GM23338 (cell line): Measurements from ENCODE around the gene PODN.

Experiments used
- CREB1 ChIP-seq: fragments of 250-450 bp; sonication (Bioruptor Pico); IDR thresholded peaks from 2 replicates; pipeline ENCODE4 v1.5.0; 2020; ENCODE audit warnings: low read depth, mild to moderate bottlenecking, moderate library complexity
- EZH2 ChIP-seq: fragments of 200-600 bp; sonication (generic); IDR thresholded peaks from one replicate; pipeline ENCODE4 v1.8.0; 2017; ENCODE audit warnings: antibody characterized with exemption, mild to moderate bottlenecking, low read depth; ENCODE audit not compliant: unreplicated experiment
- EZH2phosphoT487 ChIP-seq: fragments of 200-600 bp; sonication (generic); IDR thresholded peaks from one replicate; pipeline ENCODE4 v1.8.1; 2018; ENCODE audit warnings: antibody characterized with exemption; ENCODE audit not compliant: unreplicated experiment
- JUNB ChIP-seq: IDR thresholded peaks from one replicate; pipeline ENCODE4 v1.6.1; 2016; ENCODE audit warnings: antibody characterized with exemption; ENCODE audit not compliant: unreplicated experiment
- POLR2AphosphoS5 ChIP-seq: IDR thresholded peaks from 2 replicates; pipeline ENCODE4 v1.6.1; 2016; ENCODE audit warnings: antibody characterized with exemption, low read depth
- STAT1 ChIP-seq: IDR thresholded peaks from one replicate; pipeline ENCODE4 v1.6.1; 2016; ENCODE audit warnings: antibody characterized with exemption; ENCODE audit not compliant: unreplicated experiment
- ZNF114 ChIP-seq: fragments of 250-450 bp; sonication (Bioruptor Pico); IDR thresholded peaks from 2 replicates; pipeline ENCODE4 v1.5.0; 2020; ENCODE audit warnings: mild to moderate bottlenecking, moderate library complexity
- TF ChIP-seq, protein P1 (sequence below), 2 experiments: fragments of 200-600 bp in 1 of 2; sonication (generic) in 1 of 2; conservative IDR thresholded peaks; 2 replicates each; pipeline versions ENCODE4 v1.5.1 to v1.6.1; 2016 to 2017; ENCODE audit warnings: antibody characterized with exemption in 2 of 2, low read depth in 2 of 2, mild to moderate bottlenecking in 2 of 2, moderate library complexity in 1 of 2
- TF ChIP-seq, protein P2 (sequence below): fragments of 250-450 bp; sonication (Bioruptor Pico); IDR thresholded peaks from 2 replicates; pipeline ENCODE4 v1.5.0; 2020; ENCODE audit warnings: mild to moderate bottlenecking, moderate library complexity
- TF ChIP-seq, protein P3 (sequence below): IDR thresholded peaks from one replicate; pipeline ENCODE4 v1.6.1; 2018; ENCODE audit warnings: antibody characterized with exemption; ENCODE audit not compliant: unreplicated experiment

DNA sequence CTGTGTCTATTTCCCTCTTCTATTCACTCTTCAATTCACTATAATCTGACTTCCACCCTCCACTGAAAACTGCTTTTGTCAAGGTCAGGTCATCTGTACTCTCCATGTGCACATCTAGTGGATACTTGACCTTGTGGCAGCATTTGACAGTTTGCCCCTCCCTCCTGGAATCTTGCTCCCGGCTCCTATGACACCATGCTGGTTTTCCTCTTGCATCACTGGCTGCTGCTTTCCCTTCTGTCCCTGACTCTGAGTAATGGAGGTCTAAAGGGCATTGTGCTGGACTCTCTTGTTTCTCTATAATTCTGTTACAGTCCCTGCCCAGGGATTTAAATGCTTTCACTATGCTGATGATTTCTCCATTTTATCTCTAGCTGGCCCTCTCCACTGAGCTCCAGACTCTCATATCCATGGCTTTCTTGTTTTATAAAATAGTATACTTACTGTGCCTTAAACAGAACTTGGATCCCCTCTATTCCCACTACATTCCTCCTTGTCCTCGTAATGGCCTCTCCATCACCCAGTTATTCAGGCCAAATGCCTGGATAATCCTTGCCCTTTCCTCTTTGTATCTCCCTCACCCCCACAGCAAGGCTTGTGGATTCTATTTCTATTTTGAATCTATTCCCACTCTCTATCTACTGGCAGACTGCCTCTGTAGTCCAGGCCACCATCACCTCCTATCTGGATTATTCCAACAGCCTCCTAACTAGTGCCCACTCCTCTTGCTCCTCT is 36.8 kb upstream of the PODN start:
- TF ChIP-seq, protein P1, sequence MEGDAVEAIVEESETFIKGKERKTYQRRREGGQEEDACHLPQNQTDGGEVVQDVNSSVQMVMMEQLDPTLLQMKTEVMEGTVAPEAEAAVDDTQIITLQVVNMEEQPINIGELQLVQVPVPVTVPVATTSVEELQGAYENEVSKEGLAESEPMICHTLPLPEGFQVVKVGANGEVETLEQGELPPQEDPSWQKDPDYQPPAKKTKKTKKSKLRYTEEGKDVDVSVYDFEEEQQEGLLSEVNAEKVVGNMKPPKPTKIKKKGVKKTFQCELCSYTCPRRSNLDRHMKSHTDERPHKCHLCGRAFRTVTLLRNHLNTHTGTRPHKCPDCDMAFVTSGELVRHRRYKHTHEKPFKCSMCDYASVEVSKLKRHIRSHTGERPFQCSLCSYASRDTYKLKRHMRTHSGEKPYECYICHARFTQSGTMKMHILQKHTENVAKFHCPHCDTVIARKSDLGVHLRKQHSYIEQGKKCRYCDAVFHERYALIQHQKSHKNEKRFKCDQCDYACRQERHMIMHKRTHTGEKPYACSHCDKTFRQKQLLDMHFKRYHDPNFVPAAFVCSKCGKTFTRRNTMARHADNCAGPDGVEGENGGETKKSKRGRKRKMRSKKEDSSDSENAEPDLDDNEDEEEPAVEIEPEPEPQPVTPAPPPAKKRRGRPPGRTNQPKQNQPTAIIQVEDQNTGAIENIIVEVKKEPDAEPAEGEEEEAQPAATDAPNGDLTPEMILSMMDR (conservative IDR thresholded peaks at IDR 0.05; ENCODE audit: low read depth in 2 of 2): no peak
- TF ChIP-seq POLR2AphosphoS5 (no peak), EZH2 (no peak), CREB1 (CRISPR knock-in tag) (no peak), ZNF114 (CRISPR knock-in tag) (no peak), EZH2phosphoT487 (no peak), STAT1 (no peak), JUNB (no peak)
- TF ChIP-seq, protein P2, sequence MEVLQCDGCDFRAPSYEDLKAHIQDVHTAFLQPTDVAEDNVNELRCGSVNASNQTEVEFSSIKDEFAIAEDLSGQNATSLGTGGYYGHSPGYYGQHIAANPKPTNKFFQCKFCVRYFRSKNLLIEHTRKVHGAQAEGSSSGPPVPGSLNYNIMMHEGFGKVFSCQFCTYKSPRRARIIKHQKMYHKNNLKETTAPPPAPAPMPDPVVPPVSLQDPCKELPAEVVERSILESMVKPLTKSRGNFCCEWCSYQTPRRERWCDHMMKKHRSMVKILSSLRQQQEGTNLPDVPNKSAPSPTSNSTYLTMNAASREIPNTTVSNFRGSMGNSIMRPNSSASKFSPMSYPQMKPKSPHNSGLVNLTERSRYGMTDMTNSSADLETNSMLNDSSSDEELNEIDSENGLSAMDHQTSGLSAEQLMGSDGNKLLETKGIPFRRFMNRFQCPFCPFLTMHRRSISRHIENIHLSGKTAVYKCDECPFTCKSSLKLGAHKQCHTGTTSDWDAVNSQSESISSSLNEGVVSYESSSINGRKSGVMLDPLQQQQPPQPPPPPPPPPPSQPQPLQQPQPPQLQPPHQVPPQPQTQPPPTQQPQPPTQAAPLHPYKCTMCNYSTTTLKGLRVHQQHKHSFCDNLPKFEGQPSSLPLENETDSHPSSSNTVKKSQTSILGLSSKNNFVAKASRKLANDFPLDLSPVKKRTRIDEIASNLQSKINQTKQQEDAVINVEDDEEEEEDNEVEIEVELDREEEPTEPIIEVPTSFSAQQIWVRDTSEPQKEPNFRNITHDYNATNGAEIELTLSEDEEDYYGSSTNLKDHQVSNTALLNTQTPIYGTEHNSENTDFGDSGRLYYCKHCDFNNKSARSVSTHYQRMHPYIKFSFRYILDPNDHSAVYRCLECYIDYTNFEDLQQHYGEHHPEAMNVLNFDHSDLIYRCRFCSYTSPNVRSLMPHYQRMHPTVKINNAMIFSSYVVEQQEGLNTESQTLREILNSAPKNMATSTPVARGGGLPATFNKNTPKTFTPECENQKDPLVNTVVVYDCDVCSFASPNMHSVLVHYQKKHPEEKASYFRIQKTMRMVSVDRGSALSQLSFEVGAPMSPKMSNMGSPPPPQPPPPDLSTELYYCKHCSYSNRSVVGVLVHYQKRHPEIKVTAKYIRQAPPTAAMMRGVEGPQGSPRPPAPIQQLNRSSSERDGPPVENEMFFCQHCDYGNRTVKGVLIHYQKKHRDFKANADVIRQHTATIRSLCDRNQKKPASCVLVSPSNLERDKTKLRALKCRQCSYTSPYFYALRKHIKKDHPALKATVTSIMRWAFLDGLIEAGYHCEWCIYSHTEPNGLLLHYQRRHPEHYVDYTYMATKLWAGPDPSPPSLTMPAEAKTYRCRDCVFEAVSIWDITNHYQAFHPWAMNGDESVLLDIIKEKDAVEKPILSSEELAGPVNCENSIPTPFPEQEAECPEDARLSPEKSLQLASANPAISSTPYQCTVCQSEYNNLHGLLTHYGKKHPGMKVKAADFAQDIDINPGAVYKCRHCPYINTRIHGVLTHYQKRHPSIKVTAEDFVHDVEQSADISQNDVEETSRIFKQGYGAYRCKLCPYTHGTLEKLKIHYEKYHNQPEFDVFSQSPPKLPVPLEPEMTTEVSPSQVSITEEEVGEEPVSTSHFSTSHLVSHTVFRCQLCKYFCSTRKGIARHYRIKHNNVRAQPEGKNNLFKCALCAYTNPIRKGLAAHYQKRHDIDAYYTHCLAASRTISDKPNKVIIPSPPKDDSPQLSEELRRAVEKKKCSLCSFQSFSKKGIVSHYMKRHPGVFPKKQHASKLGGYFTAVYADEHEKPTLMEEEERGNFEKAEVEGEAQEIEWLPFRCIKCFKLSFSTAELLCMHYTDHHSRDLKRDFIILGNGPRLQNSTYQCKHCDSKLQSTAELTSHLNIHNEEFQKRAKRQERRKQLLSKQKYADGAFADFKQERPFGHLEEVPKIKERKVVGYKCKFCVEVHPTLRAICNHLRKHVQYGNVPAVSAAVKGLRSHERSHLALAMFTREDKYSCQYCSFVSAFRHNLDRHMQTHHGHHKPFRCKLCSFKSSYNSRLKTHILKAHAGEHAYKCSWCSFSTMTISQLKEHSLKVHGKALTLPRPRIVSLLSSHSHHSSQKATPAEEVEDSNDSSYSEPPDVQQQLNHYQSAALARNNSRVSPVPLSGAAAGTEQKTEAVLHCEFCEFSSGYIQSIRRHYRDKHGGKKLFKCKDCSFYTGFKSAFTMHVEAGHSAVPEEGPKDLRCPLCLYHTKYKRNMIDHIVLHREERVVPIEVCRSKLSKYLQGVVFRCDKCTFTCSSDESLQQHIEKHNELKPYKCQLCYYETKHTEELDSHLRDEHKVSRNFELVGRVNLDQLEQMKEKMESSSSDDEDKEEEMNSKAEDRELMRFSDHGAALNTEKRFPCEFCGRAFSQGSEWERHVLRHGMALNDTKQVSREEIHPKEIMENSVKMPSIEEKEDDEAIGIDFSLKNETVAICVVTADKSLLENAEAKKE (CRISPR knock-in tag): no peak
- TF ChIP-seq, protein P3, sequence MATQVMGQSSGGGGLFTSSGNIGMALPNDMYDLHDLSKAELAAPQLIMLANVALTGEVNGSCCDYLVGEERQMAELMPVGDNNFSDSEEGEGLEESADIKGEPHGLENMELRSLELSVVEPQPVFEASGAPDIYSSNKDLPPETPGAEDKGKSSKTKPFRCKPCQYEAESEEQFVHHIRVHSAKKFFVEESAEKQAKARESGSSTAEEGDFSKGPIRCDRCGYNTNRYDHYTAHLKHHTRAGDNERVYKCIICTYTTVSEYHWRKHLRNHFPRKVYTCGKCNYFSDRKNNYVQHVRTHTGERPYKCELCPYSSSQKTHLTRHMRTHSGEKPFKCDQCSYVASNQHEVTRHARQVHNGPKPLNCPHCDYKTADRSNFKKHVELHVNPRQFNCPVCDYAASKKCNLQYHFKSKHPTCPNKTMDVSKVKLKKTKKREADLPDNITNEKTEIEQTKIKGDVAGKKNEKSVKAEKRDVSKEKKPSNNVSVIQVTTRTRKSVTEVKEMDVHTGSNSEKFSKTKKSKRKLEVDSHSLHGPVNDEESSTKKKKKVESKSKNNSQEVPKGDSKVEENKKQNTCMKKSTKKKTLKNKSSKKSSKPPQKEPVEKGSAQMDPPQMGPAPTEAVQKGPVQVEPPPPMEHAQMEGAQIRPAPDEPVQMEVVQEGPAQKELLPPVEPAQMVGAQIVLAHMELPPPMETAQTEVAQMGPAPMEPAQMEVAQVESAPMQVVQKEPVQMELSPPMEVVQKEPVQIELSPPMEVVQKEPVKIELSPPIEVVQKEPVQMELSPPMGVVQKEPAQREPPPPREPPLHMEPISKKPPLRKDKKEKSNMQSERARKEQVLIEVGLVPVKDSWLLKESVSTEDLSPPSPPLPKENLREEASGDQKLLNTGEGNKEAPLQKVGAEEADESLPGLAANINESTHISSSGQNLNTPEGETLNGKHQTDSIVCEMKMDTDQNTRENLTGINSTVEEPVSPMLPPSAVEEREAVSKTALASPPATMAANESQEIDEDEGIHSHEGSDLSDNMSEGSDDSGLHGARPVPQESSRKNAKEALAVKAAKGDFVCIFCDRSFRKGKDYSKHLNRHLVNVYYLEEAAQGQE: no peak
